ENCODE results near the gene ASGR2.

- TF ChIP-seq CTCF (conservative IDR thresholded peaks at IDR 0.05 in 1 of 2, IDR thresholded peaks at IDR 0.05 in 1 of 2; ENCODE audit: low read depth in 1 of 2, low read length in 2 of 2) = no peak
- TF ChIP-seq EZH2 (IDR thresholded peaks at IDR 0.05; ENCODE audit: low read length, missing control alignments) = no peak
Observed at GRCh38 chr17:7101531-7101930, 13.1 kb downstream of the ASGR2 start.

Data from fibroblast of lung (primary cell).